ENCODE results near the gene KHDC1. TPM values are rescaled to one million over a fixed set of nuclear protein-coding genes. Genes with fewer than 3 reads are reported as not detected.
"Not testable (repeated sequence)": the region's sequence is repeated elsewhere in the genome, so short reads cannot be mapped to it uniquely, and the experiment has no call there.

Gene KHDC1
- total and polyA plus RNA-seq, 8 donors: 0.62 to 18.7 (median 1.8) TPM; not detected in 1

GRCh38 chr6:73308712-73309534, 45.9 kb upstream of the KHDC1 start:
- TF ChIP-seq, protein P1, sequence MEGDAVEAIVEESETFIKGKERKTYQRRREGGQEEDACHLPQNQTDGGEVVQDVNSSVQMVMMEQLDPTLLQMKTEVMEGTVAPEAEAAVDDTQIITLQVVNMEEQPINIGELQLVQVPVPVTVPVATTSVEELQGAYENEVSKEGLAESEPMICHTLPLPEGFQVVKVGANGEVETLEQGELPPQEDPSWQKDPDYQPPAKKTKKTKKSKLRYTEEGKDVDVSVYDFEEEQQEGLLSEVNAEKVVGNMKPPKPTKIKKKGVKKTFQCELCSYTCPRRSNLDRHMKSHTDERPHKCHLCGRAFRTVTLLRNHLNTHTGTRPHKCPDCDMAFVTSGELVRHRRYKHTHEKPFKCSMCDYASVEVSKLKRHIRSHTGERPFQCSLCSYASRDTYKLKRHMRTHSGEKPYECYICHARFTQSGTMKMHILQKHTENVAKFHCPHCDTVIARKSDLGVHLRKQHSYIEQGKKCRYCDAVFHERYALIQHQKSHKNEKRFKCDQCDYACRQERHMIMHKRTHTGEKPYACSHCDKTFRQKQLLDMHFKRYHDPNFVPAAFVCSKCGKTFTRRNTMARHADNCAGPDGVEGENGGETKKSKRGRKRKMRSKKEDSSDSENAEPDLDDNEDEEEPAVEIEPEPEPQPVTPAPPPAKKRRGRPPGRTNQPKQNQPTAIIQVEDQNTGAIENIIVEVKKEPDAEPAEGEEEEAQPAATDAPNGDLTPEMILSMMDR (IDR thresholded peaks at IDR 0.05): no peak
- TF ChIP-seq EP300 (IDR thresholded peaks at IDR 0.05) (no peak), POLR2AphosphoS5 (IDR thresholded peaks at IDR 0.05) (no peak), POLR2A (IDR thresholded peaks at IDR 0.05) (no peak)
- no peak for DNase-seq
- WGBS, 5 donors: 80 to 83% (median 81%) methylated on average over 26 of the region's 26 CpGs
- Histone ChIP-seq H3K4me1 (peaks cover 0 to 29% (median 21%) of the 10 kb centered on the region in 4 donors), H3K4me3 (peak overlapping the region; percentile 63 to 69 (median 67)), H3K9me3 (no peaks in the 10 kb centered on the region), H3K27ac (peak overlapping the region in 4 of 5 donors; percentile 45 to 79 (median 67)), H3K27me3 (no peaks in the 10 kb centered on the region), H3K36me3 (no peaks in the 10 kb centered on the region)
- intact Hi-C loops (cut with DNase I; ENCODE audit: low total_unique reads): no loop called here

GRCh38 chr6:73303773-73304172, 40.8 kb upstream of the KHDC1 start:
- not testable (repeated sequence) for H3K27ac ChIP-seq, DNase-seq

GRCh38 chr6:73302339-73302738, 39.3 kb upstream of the KHDC1 start:
- intact Hi-C loops (cut with DNase I; ENCODE audit: low total_unique reads): no loop called here
- no peak overlapping the region for H3K27ac ChIP-seq
- no peaks in the 10 kb centered on the region for H3K27me3 ChIP-seq
- WGBS, 5 donors: 80 to 91% (median 87%) methylated on average over 2 of the region's 2 CpGs
- no peak overlapping the region for H3K4me3 ChIP-seq
- H3K36me3 ChIP-seq: no peaks in the 10 kb centered on the region
- peaks cover 0 to 5% (median 2%) of the 10 kb centered on the region in 4 donors for H3K4me1 ChIP-seq
- no peak for TF ChIP-seq EP300 (IDR thresholded peaks at IDR 0.05)
- no peak for TF ChIP-seq POLR2AphosphoS5 (IDR thresholded peaks at IDR 0.05)
- TF ChIP-seq, protein P1 (IDR thresholded peaks at IDR 0.05): no peak
- TF ChIP-seq POLR2A (IDR thresholded peaks at IDR 0.05): no peak
- DNase-seq: no peak
- H3K9me3 ChIP-seq: no peaks in the 10 kb centered on the region

More at GRCh38 chr6:73303773-73304172, 40.8 kb upstream of the KHDC1 start:
- H3K27me3 ChIP-seq; intact Hi-C loops (cut with DNase I; ENCODE audit: low total_unique reads); H3K9me3 ChIP-seq; H3K36me3 ChIP-seq; H3K4me3 ChIP-seq: not testable (repeated sequence)
- 88 to 92% (median 91%) methylated on average over 7 of the region's 7 CpGs for WGBS, 5 donors
- peaks cover 0 to 13% (median 6%) of the 10 kb centered on the region in 4 donors for H3K4me1 ChIP-seq

DNA sequence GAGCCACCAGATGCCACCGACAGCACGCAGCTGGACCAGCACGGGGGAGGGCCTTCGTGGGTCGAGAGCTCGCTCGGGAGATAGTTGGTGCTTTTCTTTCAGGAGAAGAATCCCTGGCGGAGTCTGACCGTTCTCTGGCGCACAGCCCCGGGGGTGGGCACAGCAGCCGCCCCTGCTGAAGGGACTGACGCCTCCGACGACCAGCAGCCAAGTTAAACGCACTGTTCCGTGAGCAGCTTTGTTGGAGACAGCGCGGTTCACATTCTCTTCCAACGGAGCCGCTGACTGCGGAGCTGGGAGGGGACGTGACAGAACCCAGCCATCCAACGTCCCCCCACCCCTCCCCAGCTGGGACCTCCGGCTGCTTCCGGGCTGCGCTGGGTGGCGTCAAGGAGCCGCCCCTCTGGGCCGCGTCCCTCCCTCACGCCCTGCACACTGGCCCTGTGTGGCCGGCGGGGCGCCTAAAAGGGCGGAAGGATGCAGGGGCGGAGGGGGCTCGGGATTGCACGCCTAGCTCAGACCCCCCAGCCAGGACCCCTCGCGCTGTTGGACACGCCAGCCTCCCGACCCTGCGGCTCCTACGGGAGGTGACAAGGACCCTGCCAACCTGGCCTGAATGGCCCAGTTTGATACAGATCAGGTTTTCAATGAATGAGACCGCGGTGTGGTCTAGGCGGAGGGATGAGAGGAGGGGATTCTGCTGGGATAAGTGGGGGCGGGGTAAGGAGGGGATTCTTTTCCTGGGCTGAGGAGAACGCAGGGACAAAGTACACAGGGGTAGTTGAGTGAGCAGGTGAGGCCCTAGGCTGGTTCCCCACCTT, 36.4 kb upstream of the KHDC1 start:
- TF ChIP-seq POLR2AphosphoS5 (IDR thresholded peaks at IDR 0.05) (no peak), POLR2A (IDR thresholded peaks at IDR 0.05) (no peak), EP300 (IDR thresholded peaks at IDR 0.05) (no peak)
- TF ChIP-seq, protein P1 (IDR thresholded peaks at IDR 0.05): no peak
- 39 to 61% (median 58%) methylated on average over 31 to 50 of the region's 50 CpGs for WGBS, 5 donors

More for the DNA sequence above, 36.4 kb upstream of the KHDC1 start:
- DNase-seq: peak in 1 of 2 donors; percentile 77
- peak overlapping the region; percentile 31 to 36 (median 34) for H3K4me3 ChIP-seq
- H3K27ac ChIP-seq: no peak overlapping the region
- H3K27me3 ChIP-seq: no peaks in the 10 kb centered on the region
- H3K4me1 ChIP-seq: peaks cover 0 to 5% (median 0%) of the 10 kb centered on the region in 4 donors
- no peaks in the 10 kb centered on the region for H3K9me3 ChIP-seq
- intact Hi-C loops (cut with DNase I; ENCODE audit: low total_unique reads): no loop called here
- H3K36me3 ChIP-seq: no peaks in the 10 kb centered on the region
